OCI-LY1 (cell line): ENCODE data around the gene TESMIN.

Experiments used
- H2AFZ ChIP-seq: fragments of 200-600 bp; sonication (generic), shearing (Covaris generic); 2 replicates; pipeline ENCODE4 v1.6.0; 2014; ENCODE audit warnings: antibody characterized with exemption, mild to moderate bottlenecking, low read length
- H3F3A ChIP-seq: fragments of 200-600 bp; sonication (generic), shearing (Covaris generic); 2 replicates; pipeline ENCODE4 v1.6.0; 2014; ENCODE audit warnings: mild to moderate bottlenecking, antibody characterized with exemption, low read length, moderate library complexity; ENCODE audit not compliant: insufficient read depth
- H3K27ac ChIP-seq: fragments of 200-600 bp; sonication (generic); 2 replicates; pipeline ENCODE4 v1.5.1; 2014; ENCODE audit warnings: low read length, mixed run types, mild to moderate bottlenecking, low read depth; ENCODE audit not compliant: poor library complexity, severe bottlenecking
- H3K27me3 ChIP-seq: fragments of 200-600 bp; sonication (generic); 2 replicates; pipeline ENCODE4 v1.6.0; 2014; ENCODE audit warnings: antibody characterized with exemption, mild to moderate bottlenecking, low read length, moderate library complexity; ENCODE audit not compliant: insufficient read depth
- H3K36me3 ChIP-seq: fragments of 200-600 bp; sonication (generic); 2 replicates; pipeline ENCODE4 v1.6.1; 2014; ENCODE audit warnings: mild to moderate bottlenecking, antibody characterized with exemption, low read length, moderate library complexity, mixed read lengths; ENCODE audit not compliant: insufficient read depth
- H3K4me1 ChIP-seq: fragments of 200-600 bp; sonication (generic); 2 replicates; pipeline ENCODE4 v1.5.1; 2014; ENCODE audit warnings: mild to moderate bottlenecking, low read length, moderate library complexity; ENCODE audit not compliant: insufficient read depth, severe bottlenecking
- H3K4me2 ChIP-seq: fragments of 200-600 bp; sonication (generic), shearing (Covaris generic); 2 replicates; pipeline ENCODE4 v1.6.1; 2014; ENCODE audit warnings: low read length
- H3K4me3 ChIP-seq: fragments of 200-600 bp; sonication (generic); 2 replicates; pipeline ENCODE4 v1.5.1; 2014; ENCODE audit warnings: low read length, low read depth, mild to moderate bottlenecking, mixed read lengths; ENCODE audit not compliant: poor library complexity, severe bottlenecking
- H3K79me2 ChIP-seq: fragments of 200-600 bp; shearing (Covaris generic); 2 replicates; pipeline ENCODE4 v1.6.1; 2016; ENCODE audit warnings: mixed run types, low read length, mixed read lengths; ENCODE audit not compliant: insufficient read depth
- H3K9ac ChIP-seq: fragments of 200-600 bp; sonication (generic), shearing (Covaris generic); 2 replicates; pipeline ENCODE4 v1.6.1; 2014; ENCODE audit warnings: mild to moderate bottlenecking, low read length, mixed read lengths
- H3K9me2 ChIP-seq: fragments of 200-600 bp; sonication (generic), shearing (Covaris generic); 2 replicates; pipeline ENCODE4 v1.6.1; 2014; ENCODE audit warnings: low read depth, mild to moderate bottlenecking, low read length, mixed read lengths
- H3K9me3 ChIP-seq: fragments of 200-600 bp; shearing (Covaris generic); 2 replicates; pipeline ENCODE4 v1.6.1; 2014; ENCODE audit warnings: low read length, mixed read lengths
- H4K20me1 ChIP-seq: fragments of 200-600 bp; sonication (generic), shearing (Covaris generic); 2 replicates; pipeline ENCODE4 v1.6.0; 2016; ENCODE audit warnings: mild to moderate bottlenecking, low read length; ENCODE audit not compliant: insufficient read depth
- CTCF ChIP-seq: fragments of 200-600 bp; sonication (generic), shearing (Covaris generic); IDR thresholded peaks from 2 replicates; pipeline ENCODE4 v1.5.1; 2017; ENCODE audit warnings: mild to moderate bottlenecking, antibody characterized with exemption, low read length, moderate library complexity, mixed read lengths
- EZH2 ChIP-seq: fragments of 200-600 bp; sonication (generic), shearing (Covaris generic); IDR thresholded peaks from 2 replicates; pipeline ENCODE4 v1.8.0; 2017; ENCODE audit warnings: borderline replicate concordance, mixed run types, mild to moderate bottlenecking, antibody characterized with exemption, low read length, moderate library complexity, mixed read lengths

Gene TESMIN

GRCh38 chr11:68767672-68768071, 16.4 kb upstream of the TESMIN start:
- no peaks in the 10 kb centered on the region for H3K27me3 ChIP-seq
- no peak overlapping the region for H3K4me3 ChIP-seq
- H3K9ac ChIP-seq, result no peak overlapping the region
- no peak overlapping the region for H3K4me2 ChIP-seq
- no peaks in the 10 kb centered on the region for H3K79me2 ChIP-seq
- TF ChIP-seq CTCF (no peak), EZH2 (no peak)
- no peaks in the 10 kb centered on the region for H3K9me3 ChIP-seq
- H3K4me1 ChIP-seq, result no peaks in the 10 kb centered on the region
- H3K27ac ChIP-seq, result no peak overlapping the region
- no peaks in the 10 kb centered on the region for H4K20me1 ChIP-seq
- no peaks in the 10 kb centered on the region for H3K9me2 ChIP-seq
- no peaks in the 10 kb centered on the region for H3F3A ChIP-seq
- H2AFZ ChIP-seq, result no peak overlapping the region
- H3K36me3 ChIP-seq, result peaks cover 6% of the 10 kb centered on the region; the same call in 1 of the 2 replicates

- no peaks in the 10 kb centered on the region for H3K27me3 ChIP-seq
- no peaks in the 10 kb centered on the region for H4K20me1 ChIP-seq
- no peak overlapping the region for H2AFZ ChIP-seq
- H3K9me2 ChIP-seq, result no peaks in the 10 kb centered on the region
- H3K4me1 ChIP-seq, result no peaks in the 10 kb centered on the region
- TF ChIP-seq EZH2 (no peak), CTCF (no peak)
- H3F3A ChIP-seq, result no peaks in the 10 kb centered on the region
- no peak overlapping the region for H3K9ac ChIP-seq
- no peak overlapping the region for H3K27ac ChIP-seq
- H3K4me2 ChIP-seq, result no peak overlapping the region
- no peaks in the 10 kb centered on the region for H3K9me3 ChIP-seq
- no peaks in the 10 kb centered on the region for H3K79me2 ChIP-seq
- H3K4me3 ChIP-seq, result no peak overlapping the region
- peaks cover 4% of the 10 kb centered on the region; the same call in 1 of the 2 replicates for H3K36me3 ChIP-seq
These were observed 15.5 kb upstream of the TESMIN start for GRCh38 chr11:68766786-68767185.

- no peaks in the 10 kb centered on the region for H3K4me1 ChIP-seq
- H2AFZ ChIP-seq, result no peak overlapping the region
- TF ChIP-seq EZH2 (no peak), CTCF (no peak)
- H3F3A ChIP-seq, result no peaks in the 10 kb centered on the region
- H3K36me3 ChIP-seq, result no peaks in the 10 kb centered on the region
- H3K9me3 ChIP-seq, result no peaks in the 10 kb centered on the region
- no peak overlapping the region for H3K27ac ChIP-seq
- H3K9ac ChIP-seq, result no peak overlapping the region
- H3K79me2 ChIP-seq, result no peaks in the 10 kb centered on the region
- H3K4me3 ChIP-seq, result no peak overlapping the region
- H3K4me2 ChIP-seq, result no peak overlapping the region
- no peaks in the 10 kb centered on the region for H3K9me2 ChIP-seq
- no peaks in the 10 kb centered on the region for H4K20me1 ChIP-seq
- H3K27me3 ChIP-seq, result no peaks in the 10 kb centered on the region
These were observed 13.4 kb upstream of the TESMIN start for GRCh38 chr11:68764746-68765145.
